PC-9 (cell line): ENCODE measurements around the gene SART3. TPM values are rescaled to one million over a fixed set of nuclear protein-coding genes. Genes with fewer than 3 reads are reported as not detected.

Experiments
- BruUV-seq: library from RNA; stranded (reverse); fragments of 400-500 nt; replicated peaks from 2 replicates; lab custom pipeline; 2021; lab: Mats Ljungman, UMichigan
- CTCF ChIA-PET: fragments of 300-600 bp; sonication (Branson Sonifier 250); formaldehyde crosslinking; loops from one replicate; lab custom pipeline; 2022; ENCODE audit warnings: antibody characterized with exemption; lab: Charles Lee
- POLR2A ChIA-PET: fragments of 300-600 bp; sonication (Branson Sonifier 250); formaldehyde crosslinking; loops from one replicate; lab custom pipeline; 2022; ENCODE audit warnings: antibody characterized with exemption; ENCODE audit not compliant: unreplicated experiment; lab: Charles Lee
- DNase-seq, 2 experiments: peaks; one replicate each; pipeline versions ENCODE4 v3.0.0 to v3.0.0-alpha.2; 2015 to 2022; ENCODE audit warnings: mixed read lengths in 1 of 2
- H2AFZ ChIP-seq: fragments of 200-600 bp; sonication (generic); 2 replicates; pipeline ENCODE4 v1.8.1; 2017; ENCODE audit warnings: antibody characterized with exemption
- H3F3A ChIP-seq: fragments of 200-600 bp; sonication (generic); 2 replicates; pipeline ENCODE4 v1.8.1; 2017; ENCODE audit warnings: antibody characterized with exemption, mild to moderate bottlenecking, low read depth; ENCODE audit not compliant: insufficient read depth
- H3K27ac ChIP-seq: fragments of 200-600 bp; sonication (generic); 2 replicates; pipeline ENCODE4 v1.6.1; 2016; ENCODE audit warnings: mixed run types
- H3K27me3 ChIP-seq: fragments of 200-600 bp; sonication (generic); 2 replicates; pipeline ENCODE4 v1.6.1; 2016; ENCODE audit warnings: low read depth, mixed run types; ENCODE audit not compliant: insufficient read depth
- H3K36me3 ChIP-seq: fragments of 200-600 bp; sonication (generic); 2 replicates; pipeline ENCODE4 v1.6.1; 2016; ENCODE audit warnings: low read depth, mixed run types
- H3K4me1 ChIP-seq: fragments of 200-600 bp; sonication (generic); replicated peaks from 2 replicates; pipeline ENCODE4 v1.6.1; 2016; ENCODE audit warnings: mixed run types; ENCODE audit not compliant: insufficient read depth
- H3K4me2 ChIP-seq: fragments of 200-600 bp; sonication (generic); 2 replicates; pipeline ENCODE4 v1.6.1; 2017; ENCODE audit warnings: mixed run types
- H3K4me3 ChIP-seq: fragments of 200-600 bp; sonication (generic); 2 replicates; pipeline ENCODE4 v1.6.1; 2016; ENCODE audit warnings: mixed run types
- H3K79me2 ChIP-seq: fragments of 200-600 bp; sonication (generic); 2 replicates; pipeline ENCODE4 v1.6.1; 2017; ENCODE audit warnings: low read depth, mixed run types
- H3K9me2 ChIP-seq: fragments of 200-600 bp; sonication (generic); 2 replicates; pipeline ENCODE4 v1.8.1; 2017; ENCODE audit warnings: mild to moderate bottlenecking; ENCODE audit not compliant: insufficient read depth
- H3K9me3 ChIP-seq: fragments of 200-600 bp; sonication (generic); 2 replicates; pipeline ENCODE4 v1.8.1; 2016; ENCODE audit warnings: low read depth; ENCODE audit not compliant: insufficient read depth
- H4K20me1 ChIP-seq: fragments of 200-600 bp; sonication (generic); 2 replicates; pipeline ENCODE4 v1.8.1; 2017; ENCODE audit not compliant: insufficient read depth
- CTCF ChIP-seq: fragments of 200-600 bp; sonication (generic); conservative IDR thresholded peaks from 2 replicates; pipeline ENCODE4 v1.6.1; 2017; ENCODE audit warnings: mixed run types, antibody characterized with exemption, mild to moderate bottlenecking, moderate library complexity
- EZH2 ChIP-seq: fragments of 200-600 bp; sonication (generic); IDR thresholded peaks from 2 replicates; pipeline ENCODE4 v1.8.0; 2017; ENCODE audit warnings: antibody characterized with exemption, low read depth
- intact Hi-C: fragments of 100-400 bp; cut with micrococcal nuclease; formaldehyde crosslinking; loops from one replicate; pipeline ENCODE4 v1.10.0; 2022; ENCODE audit not compliant: unreplicated experiment
- total RNA-seq: library from RNA; stranded (reverse); gene quantifications from 2 replicates; pipeline ENCODE4 v1.2.3, GENCODE V29; 2021

The SART3 gene
- total RNA-seq, 1 experiment from 2014 or later: 49.3 TPM

- peak overlapping the region; percentile 75; the same call in 1 of the 2 replicates for H2AFZ ChIP-seq
Measured at GRCh38 chr12:108514468-108514972, 46.5 kb downstream of the SART3 start.

GRCh38 chr12:108511633-108512540 lies 49.1 kb downstream of the SART3 start:
- H3K79me2 ChIP-seq: no peaks in the 10 kb centered on the region; the same call in 1 of the 2 replicates
- no peak overlapping the region for H2AFZ ChIP-seq
- POLR2A ChIA-PET: no interaction called here
- no TSS peak for BruUV-seq
- DNase-seq: peak in 1 of 2 experiments; percentile 53
- H3K4me2 ChIP-seq: no peak overlapping the region
- H4K20me1 ChIP-seq: no peaks in the 10 kb centered on the region
- no peaks in the 10 kb centered on the region for H3K9me3 ChIP-seq
- peak; percentile 90 for TF ChIP-seq CTCF
- TF ChIP-seq EZH2: no peak
- no peak overlapping the region for H3K4me3 ChIP-seq
- peaks cover 11% of the 10 kb centered on the region; the same call in 1 of the 2 replicates for H3K4me1 ChIP-seq
- intact Hi-C loops: loop anchor here (1.0 to 10.0 kb wide), 4 partner anchors 103 to 595 kb away; no protein-coding TSS in a partner anchor
- H3K36me3 ChIP-seq: no peaks in the 10 kb centered on the region; the same call in 1 of the 2 replicates
- no peaks in the 10 kb centered on the region for H3K27me3 ChIP-seq
- H3K9me2 ChIP-seq: no peaks in the 10 kb centered on the region
- CTCF ChIA-PET: interaction anchor here (0.7 to 1.2 kb wide), 4 partner anchors 519 to 1640 kb away, joined by 3 to 7 read pairs (median 4); no protein-coding TSS in a partner anchor
- H3K27ac ChIP-seq: no peak overlapping the region
- peaks cover 4% of the 10 kb centered on the region; the same call in 1 of the 2 replicates for H3F3A ChIP-seq

More at GRCh38 chr12:108514468-108514972, 46.5 kb downstream of the SART3 start:
- no TSS peak for BruUV-seq
- ChIA-PET POLR2A (no interaction called here), CTCF (interaction anchor here (0.6 kb wide), 1 partner anchor 130 kb away, joined by 4 read pairs; no protein-coding TSS in a partner anchor)
- DNase-seq: no peak
- H4K20me1 ChIP-seq: peaks cover 7% of the 10 kb centered on the region; the same call in 1 of the 2 replicates
- H3F3A ChIP-seq: peaks cover 4% of the 10 kb centered on the region; the same call in 1 of the 2 replicates
- H3K4me3 ChIP-seq: peak overlapping the region; percentile 80; the same call in 1 of the 2 replicates
- intact Hi-C loops: loop anchor here (5.0 to 10.0 kb wide), 3 partner anchors 100 to 597 kb away; no protein-coding TSS in a partner anchor
- no peaks in the 10 kb centered on the region for H3K9me2 ChIP-seq
- TF ChIP-seq CTCF (no peak), EZH2 (no peak)
- H3K27ac ChIP-seq: no peak overlapping the region
- no peaks in the 10 kb centered on the region; the same call in 1 of the 2 replicates for H3K79me2 ChIP-seq
- H3K9me3 ChIP-seq: no peaks in the 10 kb centered on the region
- no peaks in the 10 kb centered on the region for H3K27me3 ChIP-seq
- peaks cover 11% of the 10 kb centered on the region; the same call in 1 of the 2 replicates for H3K4me1 ChIP-seq
- H3K4me2 ChIP-seq: peak overlapping the region; percentile 68
- H3K36me3 ChIP-seq: peaks cover under 1% of the 10 kb centered on the region

GRCh38 chr12:108510836-108511235 lies 50.1 kb downstream of the SART3 start:
- intact Hi-C loops: loop anchor here (5.0 to 10.0 kb wide), 3 partner anchors 104 to 594 kb away; no protein-coding TSS in a partner anchor
- Histone ChIP-seq H3K4me2 (no peak overlapping the region), H3K27ac (no peak overlapping the region), H3K4me1 (peaks cover 5% of the 10 kb centered on the region; the same call in 1 of the 2 replicates), H3K9me3 (no peaks in the 10 kb centered on the region), H3K36me3 (no peaks in the 10 kb centered on the region), H4K20me1 (no peaks in the 10 kb centered on the region), H3K4me3 (no peak overlapping the region), H3K9me2 (no peaks in the 10 kb centered on the region), H3F3A (peaks cover 4% of the 10 kb centered on the region; the same call in 1 of the 2 replicates), H3K79me2 (no peaks in the 10 kb centered on the region), H2AFZ (no peak overlapping the region), H3K27me3 (peaks cover 8% of the 10 kb centered on the region)
- no peak for TF ChIP-seq CTCF
- no peak for TF ChIP-seq EZH2
- ChIA-PET CTCF (interaction anchor here (0.7 kb wide), 1 partner anchor 1639 kb away, joined by 7 read pairs; no protein-coding TSS in a partner anchor), POLR2A (no interaction called here)
- BruUV-seq: no TSS peak
- no peak for DNase-seq
